HepG2 (cell line): ENCODE results near the gene ITCH. TPM values are rescaled to one million over a fixed set of nuclear protein-coding genes. Genes with fewer than 3 reads are reported as not detected.

Source experiments
- RARA ChIP-seq: IDR thresholded peaks from 2 replicates; pipeline ENCODE4 v1.6.1; 2016; ENCODE audit warnings: missing genetic modification reagents, missing compliant biosample characterization
- RFXANK ChIP-seq: IDR thresholded peaks from 2 replicates; pipeline ENCODE4 v1.6.1; 2016
- ZNF326 ChIP-seq: sonication (generic); formaldehyde crosslinking; IDR thresholded peaks from 2 replicates; pipeline ENCODE4 v1.4.0; 2020; ENCODE audit warnings: missing genetic modification reagents, borderline replicate concordance
- ZNF530 ChIP-seq: sonication (generic); formaldehyde crosslinking; IDR thresholded peaks from 2 replicates; pipeline ENCODE4 v1.5.0; 2020; ENCODE audit warnings: low read depth, mild to moderate bottlenecking, missing genetic modification reagents
- polyA plus RNA-seq, 8 experiments: library from polyadenylated mRNA; depleted of rRNA in 3 of 8; stranded (reverse) in 7 of 8; unstranded in 1 of 8; fragments of >200 nt; fragmentation: Illumina TruSeq in 4 of 8; extraction: Trizol in 4 of 8; gene quantifications; 2 replicates each; pipeline versions ENCODE4 v1.2.1 to v1.2.3, GENCODE V29; 2011 to 2016; ENCODE audit warnings: low read depth in 4 of 8, missing spikeins in 1 of 8, mixed read lengths in 1 of 8; ENCODE audit not compliant: insufficient read depth in 1 of 8
- total RNA-seq, 5 experiments: library from RNA; depleted of rRNA; stranded (reverse); fragments of >200 nt; fragmentation: Illumina TruSeq; extraction: Trizol; gene quantifications; 2 replicates each; pipeline ENCODE4 v1.2.3, GENCODE V29; 2016; ENCODE audit warnings: low read depth in 1 of 5
- TF ChIP-seq, protein P1 (sequence below): sonication (generic); formaldehyde crosslinking; IDR thresholded peaks from 2 replicates; pipeline ENCODE4 v1.8.1; 2022; ENCODE audit warnings: low read depth, mild to moderate bottlenecking, missing genetic modification reagents
- TF ChIP-seq, protein P2 (sequence below), 2 experiments: fragments of 450-650 bp in 1 of 2; sonication (generic) in 1 of 2; formaldehyde crosslinking in 1 of 2; IDR thresholded peaks; 2 replicates each; pipeline versions ENCODE4 v1.6.1 to v1.8.0; 2016 to 2022; ENCODE audit warnings: antibody characterized with exemption in 1 of 2, mild to moderate bottlenecking in 1 of 2, missing genetic modification reagents in 1 of 2
- TF ChIP-seq, protein P3 (sequence below): IDR thresholded peaks from 2 replicates; pipeline ENCODE4 v1.6.1; 2016; ENCODE audit warnings: low read depth
- TF ChIP-seq, protein P4 (sequence below): sonication (generic); formaldehyde crosslinking; IDR thresholded peaks from 2 replicates; pipeline ENCODE4 v1.4.0; 2020; ENCODE audit warnings: missing genetic modification reagents, borderline replicate concordance
- TF ChIP-seq, protein P5 (sequence below): sonication (generic); formaldehyde crosslinking; IDR thresholded peaks from 2 replicates; pipeline ENCODE4 v1.5.1; 2020; ENCODE audit warnings: mild to moderate bottlenecking, missing genetic modification reagents, moderate library complexity

The ITCH gene
- total and polyA plus RNA-seq, 2 of the 13 experiments (the other 11 are each of a cell fraction or from before 2014, with no cell fraction given), result 20.5 to 112 TPM

DNA sequence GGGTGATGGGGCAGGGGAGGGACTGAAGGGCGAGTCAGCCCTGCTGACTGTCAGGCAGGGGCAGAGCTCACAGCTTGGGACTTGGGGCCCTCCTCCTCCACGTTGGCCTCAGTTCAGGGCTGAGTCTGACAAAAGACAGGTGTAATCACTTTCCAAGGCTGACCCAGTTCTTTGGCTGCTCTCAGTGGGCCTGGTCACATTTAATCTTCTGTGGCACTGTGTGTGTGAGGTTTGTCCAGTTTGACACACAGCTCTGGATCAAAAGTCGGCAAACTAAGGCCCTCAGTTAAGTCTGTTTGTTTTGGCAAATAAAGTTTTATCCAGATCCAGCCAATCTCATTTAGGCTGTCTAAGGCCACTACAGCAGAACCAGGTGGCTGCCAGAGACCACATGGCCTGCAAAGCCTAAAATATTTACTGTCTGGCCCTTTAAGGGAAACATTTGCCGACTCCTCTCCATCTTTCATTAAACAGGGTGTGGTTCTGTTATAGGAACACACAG is 190.3 kb downstream of the ITCH start (continued):
- TF ChIP-seq, protein P1, sequence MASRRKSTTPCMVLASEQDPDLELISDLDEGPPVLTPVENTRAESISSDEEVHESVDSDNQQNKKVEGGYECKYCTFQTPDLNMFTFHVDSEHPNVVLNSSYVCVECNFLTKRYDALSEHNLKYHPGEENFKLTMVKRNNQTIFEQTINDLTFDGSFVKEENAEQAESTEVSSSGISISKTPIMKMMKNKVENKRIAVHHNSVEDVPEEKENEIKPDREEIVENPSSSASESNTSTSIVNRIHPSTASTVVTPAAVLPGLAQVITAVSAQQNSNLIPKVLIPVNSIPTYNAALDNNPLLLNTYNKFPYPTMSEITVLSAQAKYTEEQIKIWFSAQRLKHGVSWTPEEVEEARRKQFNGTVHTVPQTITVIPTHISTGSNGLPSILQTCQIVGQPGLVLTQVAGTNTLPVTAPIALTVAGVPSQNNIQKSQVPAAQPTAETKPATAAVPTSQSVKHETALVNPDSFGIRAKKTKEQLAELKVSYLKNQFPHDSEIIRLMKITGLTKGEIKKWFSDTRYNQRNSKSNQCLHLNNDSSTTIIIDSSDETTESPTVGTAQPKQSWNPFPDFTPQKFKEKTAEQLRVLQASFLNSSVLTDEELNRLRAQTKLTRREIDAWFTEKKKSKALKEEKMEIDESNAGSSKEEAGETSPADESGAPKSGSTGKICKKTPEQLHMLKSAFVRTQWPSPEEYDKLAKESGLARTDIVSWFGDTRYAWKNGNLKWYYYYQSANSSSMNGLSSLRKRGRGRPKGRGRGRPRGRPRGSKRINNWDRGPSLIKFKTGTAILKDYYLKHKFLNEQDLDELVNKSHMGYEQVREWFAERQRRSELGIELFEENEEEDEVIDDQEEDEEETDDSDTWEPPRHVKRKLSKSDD (CRISPR knock-in tag), result no peak
- TF ChIP-seq, protein P2, sequence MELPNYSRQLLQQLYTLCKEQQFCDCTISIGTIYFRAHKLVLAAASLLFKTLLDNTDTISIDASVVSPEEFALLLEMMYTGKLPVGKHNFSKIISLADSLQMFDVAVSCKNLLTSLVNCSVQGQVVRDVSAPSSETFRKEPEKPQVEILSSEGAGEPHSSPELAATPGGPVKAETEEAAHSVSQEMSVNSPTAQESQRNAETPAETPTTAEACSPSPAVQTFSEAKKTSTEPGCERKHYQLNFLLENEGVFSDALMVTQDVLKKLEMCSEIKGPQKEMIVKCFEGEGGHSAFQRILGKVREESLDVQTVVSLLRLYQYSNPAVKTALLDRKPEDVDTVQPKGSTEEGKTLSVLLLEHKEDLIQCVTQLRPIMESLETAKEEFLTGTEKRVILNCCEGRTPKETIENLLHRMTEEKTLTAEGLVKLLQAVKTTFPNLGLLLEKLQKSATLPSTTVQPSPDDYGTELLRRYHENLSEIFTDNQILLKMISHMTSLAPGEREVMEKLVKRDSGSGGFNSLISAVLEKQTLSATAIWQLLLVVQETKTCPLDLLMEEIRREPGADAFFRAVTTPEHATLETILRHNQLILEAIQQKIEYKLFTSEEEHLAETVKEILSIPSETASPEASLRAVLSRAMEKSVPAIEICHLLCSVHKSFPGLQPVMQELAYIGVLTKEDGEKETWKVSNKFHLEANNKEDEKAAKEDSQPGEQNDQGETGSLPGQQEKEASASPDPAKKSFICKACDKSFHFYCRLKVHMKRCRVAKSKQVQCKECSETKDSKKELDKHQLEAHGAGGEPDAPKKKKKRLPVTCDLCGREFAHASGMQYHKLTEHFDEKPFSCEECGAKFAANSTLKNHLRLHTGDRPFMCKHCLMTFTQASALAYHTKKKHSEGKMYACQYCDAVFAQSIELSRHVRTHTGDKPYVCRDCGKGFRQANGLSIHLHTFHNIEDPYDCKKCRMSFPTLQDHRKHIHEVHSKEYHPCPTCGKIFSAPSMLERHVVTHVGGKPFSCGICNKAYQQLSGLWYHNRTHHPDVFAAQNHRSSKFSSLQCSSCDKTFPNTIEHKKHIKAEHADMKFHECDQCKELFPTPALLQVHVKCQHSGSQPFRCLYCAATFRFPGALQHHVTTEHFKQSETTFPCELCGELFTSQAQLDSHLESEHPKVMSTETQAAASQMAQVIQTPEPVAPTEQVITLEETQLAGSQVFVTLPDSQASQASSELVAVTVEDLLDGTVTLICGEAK (IDR thresholded peaks at IDR 0.05), result 0 out of 2 replicates have a peak, but pooled peaks have one; percentile 20
- TF ChIP-seq, protein P2 (CRISPR knock-in tag; IDR thresholded peaks at IDR 0.05), result peak; percentile 93
- TF ChIP-seq, protein P3, sequence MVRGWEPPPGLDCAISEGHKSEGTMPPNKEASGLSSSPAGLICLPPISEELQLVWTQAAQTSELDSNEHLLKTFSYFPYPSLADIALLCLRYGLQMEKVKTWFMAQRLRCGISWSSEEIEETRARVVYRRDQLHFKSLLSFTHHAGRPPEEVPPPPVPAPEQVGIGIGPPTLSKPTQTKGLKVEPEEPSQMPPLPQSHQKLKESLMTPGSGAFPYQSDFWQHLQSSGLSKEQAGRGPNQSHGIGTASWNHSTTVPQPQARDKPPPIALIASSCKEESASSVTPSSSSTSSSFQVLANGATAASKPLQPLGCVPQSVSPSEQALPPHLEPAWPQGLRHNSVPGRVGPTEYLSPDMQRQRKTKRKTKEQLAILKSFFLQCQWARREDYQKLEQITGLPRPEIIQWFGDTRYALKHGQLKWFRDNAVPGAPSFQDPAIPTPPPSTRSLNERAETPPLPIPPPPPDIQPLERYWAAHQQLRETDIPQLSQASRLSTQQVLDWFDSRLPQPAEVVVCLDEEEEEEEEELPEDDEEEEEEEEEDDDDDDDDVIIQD (CRISPR knock-in tag), result no peak
- TF ChIP-seq ZNF326 (no peak), RARA (CRISPR knock-in tag) (0 out of 2 replicates have a peak, but pooled peaks have one; percentile 13), ZNF530 (CRISPR knock-in tag) (no peak), RFXANK (CRISPR knock-in tag) (no peak)
- TF ChIP-seq, protein P4, sequence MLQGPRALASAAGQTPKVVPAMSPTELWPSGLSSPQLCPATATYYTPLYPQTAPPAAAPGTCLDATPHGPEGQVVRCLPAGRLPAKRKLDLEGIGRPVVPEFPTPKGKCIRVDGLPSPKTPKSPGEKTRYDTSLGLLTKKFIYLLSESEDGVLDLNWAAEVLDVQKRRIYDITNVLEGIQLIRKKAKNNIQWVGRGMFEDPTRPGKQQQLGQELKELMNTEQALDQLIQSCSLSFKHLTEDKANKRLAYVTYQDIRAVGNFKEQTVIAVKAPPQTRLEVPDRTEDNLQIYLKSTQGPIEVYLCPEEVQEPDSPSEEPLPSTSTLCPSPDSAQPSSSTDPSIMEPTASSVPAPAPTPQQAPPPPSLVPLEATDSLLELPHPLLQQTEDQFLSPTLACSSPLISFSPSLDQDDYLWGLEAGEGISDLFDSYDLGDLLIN, result no peak
- TF ChIP-seq, protein P5, sequence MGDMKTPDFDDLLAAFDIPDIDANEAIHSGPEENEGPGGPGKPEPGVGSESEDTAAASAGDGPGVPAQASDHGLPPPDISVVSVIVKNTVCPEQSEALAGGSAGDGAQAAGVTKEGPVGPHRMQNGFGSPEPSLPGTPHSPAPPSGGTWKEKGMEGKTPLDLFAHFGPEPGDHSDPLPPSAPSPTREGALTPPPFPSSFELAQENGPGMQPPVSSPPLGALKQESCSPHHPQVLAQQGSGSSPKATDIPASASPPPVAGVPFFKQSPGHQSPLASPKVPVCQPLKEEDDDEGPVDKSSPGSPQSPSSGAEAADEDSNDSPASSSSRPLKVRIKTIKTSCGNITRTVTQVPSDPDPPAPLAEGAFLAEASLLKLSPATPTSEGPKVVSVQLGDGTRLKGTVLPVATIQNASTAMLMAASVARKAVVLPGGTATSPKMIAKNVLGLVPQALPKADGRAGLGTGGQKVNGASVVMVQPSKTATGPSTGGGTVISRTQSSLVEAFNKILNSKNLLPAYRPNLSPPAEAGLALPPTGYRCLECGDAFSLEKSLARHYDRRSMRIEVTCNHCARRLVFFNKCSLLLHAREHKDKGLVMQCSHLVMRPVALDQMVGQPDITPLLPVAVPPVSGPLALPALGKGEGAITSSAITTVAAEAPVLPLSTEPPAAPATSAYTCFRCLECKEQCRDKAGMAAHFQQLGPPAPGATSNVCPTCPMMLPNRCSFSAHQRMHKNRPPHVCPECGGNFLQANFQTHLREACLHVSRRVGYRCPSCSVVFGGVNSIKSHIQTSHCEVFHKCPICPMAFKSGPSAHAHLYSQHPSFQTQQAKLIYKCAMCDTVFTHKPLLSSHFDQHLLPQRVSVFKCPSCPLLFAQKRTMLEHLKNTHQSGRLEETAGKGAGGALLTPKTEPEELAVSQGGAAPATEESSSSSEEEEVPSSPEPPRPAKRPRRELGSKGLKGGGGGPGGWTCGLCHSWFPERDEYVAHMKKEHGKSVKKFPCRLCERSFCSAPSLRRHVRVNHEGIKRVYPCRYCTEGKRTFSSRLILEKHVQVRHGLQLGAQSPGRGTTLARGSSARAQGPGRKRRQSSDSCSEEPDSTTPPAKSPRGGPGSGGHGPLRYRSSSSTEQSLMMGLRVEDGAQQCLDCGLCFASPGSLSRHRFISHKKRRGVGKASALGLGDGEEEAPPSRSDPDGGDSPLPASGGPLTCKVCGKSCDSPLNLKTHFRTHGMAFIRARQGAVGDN, result peak; percentile 21; the same call in 1 of the 2 replicates
